Fibroblast of lung (primary cell): ENCODE measurements around the gene FSTL5. TPM values are rescaled to one million over a fixed set of nuclear protein-coding genes. Genes with fewer than 3 reads are reported as not detected.

Experiments
- DNase-seq, 2 donors: peaks; one replicate each; pipeline versions ENCODE4 v3.0.0 to v3.0.0-alpha.2; 2010; ENCODE audit warnings: low read depth in 2 of 2
- H2AFZ ChIP-seq: 2 replicates; pipeline ENCODE4 v1.5.1; 2012; ENCODE audit warnings: low read length, control low read depth, inconsistent platforms
- H3K27ac ChIP-seq: 2 replicates; pipeline ENCODE4 v1.5.1; 2011; ENCODE audit warnings: low read length, control low read depth; ENCODE audit not compliant: insufficient read depth
- H3K27me3 ChIP-seq: 2 replicates; pipeline ENCODE4 v1.5.1; 2011; ENCODE audit warnings: mild to moderate bottlenecking, low read length; ENCODE audit not compliant: control insufficient read depth, insufficient read depth
- H3K36me3 ChIP-seq: 2 replicates; pipeline ENCODE4 v1.5.1; 2011; ENCODE audit warnings: low read length; ENCODE audit not compliant: control insufficient read depth, insufficient read depth
- H3K4me1 ChIP-seq: 2 replicates; pipeline ENCODE4 v1.5.1; 2011; ENCODE audit warnings: low read length; ENCODE audit not compliant: control insufficient read depth, insufficient read depth; ENCODE audit errors: extremely low read depth
- H3K4me2 ChIP-seq: 2 replicates; pipeline ENCODE4 v1.5.1; 2011; ENCODE audit warnings: low read length, control low read depth; ENCODE audit not compliant: insufficient read depth; ENCODE audit errors: extremely low read depth
- H3K4me3 ChIP-seq, 4 experiments: fragments of 200-600 bp in 1 of 4; sonication (generic) in 1 of 4; replicated peaks in 1 of 4; 2 replicates each; pipeline ENCODE4 v1.5.1; 2011 to 2016; ENCODE audit warnings: low read length in 4 of 4, low read depth in 3 of 4, mild to moderate bottlenecking in 3 of 4, control low read depth in 2 of 4, inconsistent platforms in 1 of 4, mixed read lengths in 1 of 4; ENCODE audit not compliant: insufficient read depth in 1 of 4; ENCODE audit errors: control extremely low read depth in 1 of 4
- H3K79me2 ChIP-seq: 2 replicates; pipeline ENCODE4 v1.5.1; 2012; ENCODE audit warnings: mild to moderate bottlenecking, low read length, inconsistent platforms; ENCODE audit not compliant: control insufficient read depth, insufficient read depth
- H3K9ac ChIP-seq: 2 replicates; pipeline ENCODE4 v1.5.1; 2011; ENCODE audit warnings: mild to moderate bottlenecking, low read length, control low read depth; ENCODE audit not compliant: insufficient read depth
- H3K9me3 ChIP-seq: 2 replicates; pipeline ENCODE4 v1.5.1; 2012; ENCODE audit warnings: low read depth, low read length; ENCODE audit not compliant: control insufficient read depth, insufficient read depth
- H4K20me1 ChIP-seq: 2 replicates; pipeline ENCODE4 v1.5.1; 2011; ENCODE audit warnings: low read length; ENCODE audit not compliant: control insufficient read depth, insufficient read depth; ENCODE audit errors: extremely low read depth
- EZH2 ChIP-seq: IDR thresholded peaks from 2 replicates; pipeline ENCODE4 v1.5.1; 2012; ENCODE audit warnings: low read length, control low read depth, mild to moderate bottlenecking; ENCODE audit errors: missing control alignments
- polyA plus RNA-seq, 2 donors: library from polyadenylated mRNA; depleted of rRNA in 1 of 2; stranded (reverse) in 1 of 2; unstranded in 1 of 2; fragments of >200 nt; gene quantifications; 2 replicates each; pipeline ENCODE4 v1.2.1, GENCODE V29; 2011 to 2012; ENCODE audit warnings: missing spikeins in 1 of 2
- total RNA-seq: library from RNA; depleted of rRNA; stranded (reverse); fragments of >200 nt; gene quantifications from 2 replicates; pipeline ENCODE4 v1.2.1, GENCODE V29; 2014
- TF ChIP-seq, protein P1 (sequence below), 2 donors: IDR thresholded peaks in 1 of 2; conservative IDR thresholded peaks in 1 of 2; 1 replicate in 1 of 2; 2 replicates in 1 of 2; pipeline ENCODE4 v1.5.1; 2011 to 2012; ENCODE audit warnings: low read length in 2 of 2, control low read depth in 1 of 2, inconsistent platforms in 1 of 2, low read depth in 1 of 2, mild to moderate bottlenecking in 1 of 2

The FSTL5 gene
- total and polyA plus RNA-seq, 2 donors (not counting 1 experiment from before 2014, with no cell fraction given): 0.11 to 0.33 TPM

- no peak overlapping the region for H3K4me3 ChIP-seq
- no peak overlapping the region for H2AFZ ChIP-seq
- DNase-seq: no peak
- H3K4me2 ChIP-seq: no peak overlapping the region
- H3K27ac ChIP-seq: no peak overlapping the region
- H4K20me1 ChIP-seq: no peaks in the 10 kb centered on the region
- H3K9me3 ChIP-seq: no peaks in the 10 kb centered on the region
- no peaks in the 10 kb centered on the region for H3K4me1 ChIP-seq
- no peak overlapping the region for H3K9ac ChIP-seq
- H3K27me3 ChIP-seq: no peaks in the 10 kb centered on the region
- no peaks in the 10 kb centered on the region for H3K79me2 ChIP-seq
- TF ChIP-seq, protein P1, sequence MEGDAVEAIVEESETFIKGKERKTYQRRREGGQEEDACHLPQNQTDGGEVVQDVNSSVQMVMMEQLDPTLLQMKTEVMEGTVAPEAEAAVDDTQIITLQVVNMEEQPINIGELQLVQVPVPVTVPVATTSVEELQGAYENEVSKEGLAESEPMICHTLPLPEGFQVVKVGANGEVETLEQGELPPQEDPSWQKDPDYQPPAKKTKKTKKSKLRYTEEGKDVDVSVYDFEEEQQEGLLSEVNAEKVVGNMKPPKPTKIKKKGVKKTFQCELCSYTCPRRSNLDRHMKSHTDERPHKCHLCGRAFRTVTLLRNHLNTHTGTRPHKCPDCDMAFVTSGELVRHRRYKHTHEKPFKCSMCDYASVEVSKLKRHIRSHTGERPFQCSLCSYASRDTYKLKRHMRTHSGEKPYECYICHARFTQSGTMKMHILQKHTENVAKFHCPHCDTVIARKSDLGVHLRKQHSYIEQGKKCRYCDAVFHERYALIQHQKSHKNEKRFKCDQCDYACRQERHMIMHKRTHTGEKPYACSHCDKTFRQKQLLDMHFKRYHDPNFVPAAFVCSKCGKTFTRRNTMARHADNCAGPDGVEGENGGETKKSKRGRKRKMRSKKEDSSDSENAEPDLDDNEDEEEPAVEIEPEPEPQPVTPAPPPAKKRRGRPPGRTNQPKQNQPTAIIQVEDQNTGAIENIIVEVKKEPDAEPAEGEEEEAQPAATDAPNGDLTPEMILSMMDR (conservative IDR thresholded peaks at IDR 0.05 in 1 of 2, IDR thresholded peaks at IDR 0.05 in 1 of 2; ENCODE audit: low read depth in 1 of 2, low read length in 2 of 2): no peak
- TF ChIP-seq EZH2: no peak
- H3K36me3 ChIP-seq: no peaks in the 10 kb centered on the region
Observed at GRCh38 chr4:161498155-161498554, 665.6 kb downstream of the FSTL5 start.

GRCh38 chr4:161486461-161486860, 677.3 kb downstream of the FSTL5 start:
- Histone ChIP-seq H3K4me2 (no peak overlapping the region), H3K36me3 (no peaks in the 10 kb centered on the region), H2AFZ (no peak overlapping the region), H4K20me1 (no peaks in the 10 kb centered on the region), H3K4me1 (no peaks in the 10 kb centered on the region), H3K9ac (no peak overlapping the region), H3K79me2 (no peaks in the 10 kb centered on the region), H3K9me3 (no peaks in the 10 kb centered on the region), H3K27ac (no peak overlapping the region), H3K27me3 (no peaks in the 10 kb centered on the region), H3K4me3 (no peak overlapping the region)
- DNase-seq: no peak
- TF ChIP-seq, protein P1 (conservative IDR thresholded peaks at IDR 0.05 in 1 of 2, IDR thresholded peaks at IDR 0.05 in 1 of 2; ENCODE audit: low read depth in 1 of 2, low read length in 2 of 2): no peak
- TF ChIP-seq EZH2: no peak

DNA sequence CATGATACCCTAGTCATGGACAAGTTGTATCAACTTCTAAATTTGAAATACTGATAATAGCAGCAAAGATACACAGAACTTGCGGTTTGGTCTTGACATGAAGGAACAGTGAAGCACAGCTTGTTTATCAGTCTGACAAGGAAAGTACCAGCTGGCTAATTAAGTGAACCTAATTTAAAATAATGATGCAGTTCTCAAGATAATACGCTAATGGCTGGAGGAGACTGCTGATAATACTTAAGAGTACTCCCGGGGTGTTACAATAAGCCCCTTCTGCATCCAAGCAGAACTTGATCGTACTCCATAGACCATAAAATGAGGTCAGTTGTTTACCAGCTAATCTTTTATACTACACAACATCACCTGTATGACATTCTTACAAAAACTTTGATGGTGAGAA, 697.5 kb downstream of the FSTL5 start:
- Histone ChIP-seq H3K27me3 (no peaks in the 10 kb centered on the region), H3K4me2 (no peak overlapping the region), H3K27ac (no peak overlapping the region), H3K4me3 (no peak overlapping the region), H3K4me1 (no peaks in the 10 kb centered on the region), H3K79me2 (no peaks in the 10 kb centered on the region), H3K9me3 (no peaks in the 10 kb centered on the region), H3K36me3 (no peaks in the 10 kb centered on the region), H3K9ac (no peak overlapping the region), H2AFZ (no peak overlapping the region), H4K20me1 (no peaks in the 10 kb centered on the region)
- DNase-seq: no peak
- TF ChIP-seq, protein P1 (conservative IDR thresholded peaks at IDR 0.05 in 1 of 2, IDR thresholded peaks at IDR 0.05 in 1 of 2; ENCODE audit: low read depth in 1 of 2, low read length in 2 of 2): no peak
- TF ChIP-seq EZH2: no peak
